Uterus (tissue), 4 donors: ENCODE results near the gene TMEM200A. TPM values are rescaled to one million over a fixed set of nuclear protein-coding genes. Genes with fewer than 3 reads are reported as not detected.

Experiments used
- DNase-seq, 2 donors: peaks; one replicate each; pipeline ENCODE4 v3.0.0-alpha.2; 2019 to 2020
- H3K27ac ChIP-seq, 2 donors: fragments of 200-600 bp; sonication (generic); 1 replicate in 1 of 2; 2 replicates in 1 of 2; pipeline ENCODE4 v1.5.1; 2016 to 2018
- H3K27me3 ChIP-seq, 2 donors: fragments of 200-600 bp; sonication (generic); one replicate each; pipeline ENCODE4 v1.5.1; 2018 to 2019; ENCODE audit warnings: control low read depth in 1 of 2
- H3K36me3 ChIP-seq, 2 donors: fragments of 200-600 bp; sonication (generic); one replicate each; pipeline ENCODE4 v1.5.1; 2019; ENCODE audit warnings: control low read depth in 1 of 2
- H3K4me1 ChIP-seq, 2 donors: fragments of 200-600 bp; sonication (generic); one replicate each; pipeline ENCODE4 v1.5.1; 2018 to 2019; ENCODE audit warnings: control low read depth in 1 of 2
- H3K4me3 ChIP-seq, 2 donors: fragments of 200-600 bp; sonication (generic); 1 replicate in 1 of 2; 2 replicates in 1 of 2; pipeline ENCODE4 v1.5.1; 2018 to 2019; ENCODE audit warnings: mild to moderate bottlenecking in 1 of 2
- H3K9me3 ChIP-seq, 2 donors: fragments of 200-600 bp; sonication (generic); one replicate each; pipeline ENCODE4 v1.5.1; 2019; ENCODE audit warnings: control low read depth in 1 of 2
- CTCF ChIP-seq, 4 experiments: fragments of 200-600 bp in 2 of 4; fragments of 450-650 bp in 2 of 4; sonication (generic) in 2 of 4; IDR thresholded peaks; one replicate each; pipeline ENCODE4 v1.5.1; 2016 to 2019; ENCODE audit warnings: antibody characterized with exemption in 4 of 4, mild to moderate bottlenecking in 2 of 4, moderate library complexity in 1 of 4
- POLR2A ChIP-seq, 2 donors: fragments of 450-650 bp; IDR thresholded peaks; one replicate each; pipeline ENCODE4 v1.6.1; 2016; ENCODE audit warnings: antibody characterized with exemption in 2 of 2, mild to moderate bottlenecking in 1 of 2, moderate library complexity in 1 of 2
- intact Hi-C: fragments of 100-400 bp; cut with DNase I; formaldehyde crosslinking; loops from one replicate; pipeline ENCODE4 v1.15.1; 2023; ENCODE audit warnings: low total_unique reads
- total RNA-seq, 4 donors: library from RNA; depleted of rRNA in 3 of 4; stranded (reverse); fragments of >200 nt in 3 of 4; gene quantifications; one replicate each; pipeline versions ENCODE4 v1.1.0 to v1.2.4, GENCODE V29; 2014 to 2023
- donor health status: DM: yes; HTN: yes; CAD: no.

TMEM200A gene
- total RNA-seq, 4 donors from 2014 or later: 20.9 to 27.9 (median 23.1) TPM

GRCh38 chr6:130460934-130461333 is 95.1 kb downstream of the TMEM200A start:
- H3K27me3 ChIP-seq: no peaks in the 10 kb centered on the region
- H3K27ac ChIP-seq: no peak overlapping the region
- H3K9me3 ChIP-seq: no peaks in the 10 kb centered on the region
- no peak for TF ChIP-seq POLR2A (IDR thresholded peaks at IDR 0.05)
- TF ChIP-seq CTCF (IDR thresholded peaks at IDR 0.05): no peak
- no peak for DNase-seq
- H3K4me3 ChIP-seq: no peak overlapping the region
- no peaks in the 10 kb centered on the region for H3K36me3 ChIP-seq
- H3K4me1 ChIP-seq: no peaks in the 10 kb centered on the region
- intact Hi-C loops: no loop called here

DNA sequence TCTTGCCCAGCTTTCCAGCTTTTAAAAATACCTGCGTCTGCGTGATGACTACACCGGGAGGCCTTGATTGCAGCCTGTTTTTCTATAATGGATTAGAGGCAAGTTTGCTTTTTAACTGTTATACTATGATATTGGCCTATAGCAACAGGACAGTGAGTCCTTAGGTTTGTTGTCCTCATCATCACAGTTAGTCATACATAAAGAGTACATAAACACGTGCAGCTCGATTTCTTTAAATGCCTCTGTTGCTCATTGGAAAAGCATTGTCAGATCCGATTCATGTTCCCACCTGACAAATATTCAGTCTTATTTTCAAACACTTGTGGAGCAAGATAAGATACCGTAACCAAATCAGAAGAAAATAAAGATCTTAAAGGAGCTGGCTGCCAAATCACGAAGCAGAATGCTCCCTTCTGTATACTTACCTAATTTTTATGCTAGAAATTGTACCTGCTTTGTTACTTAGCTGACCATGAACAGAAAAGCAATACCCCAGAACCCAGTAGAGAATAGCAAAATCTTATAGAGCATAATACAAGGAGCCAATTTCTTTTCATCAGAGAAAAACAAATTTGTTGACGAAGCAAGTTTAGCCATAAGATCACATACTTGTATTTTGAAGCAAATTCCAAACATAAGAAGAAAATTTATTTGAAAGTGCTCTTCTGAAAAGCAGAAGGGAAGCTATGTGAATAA is 100.4 kb downstream of the TMEM200A start:
- no peaks in the 10 kb centered on the region for H3K36me3 ChIP-seq
- intact Hi-C loops: no loop called here
- H3K27ac ChIP-seq: no peak overlapping the region
- no peaks in the 10 kb centered on the region for H3K4me1 ChIP-seq
- no peaks in the 10 kb centered on the region for H3K27me3 ChIP-seq
- TF ChIP-seq CTCF (IDR thresholded peaks at IDR 0.05) (no peak), POLR2A (IDR thresholded peaks at IDR 0.05) (no peak)
- H3K4me3 ChIP-seq: no peak overlapping the region
- H3K9me3 ChIP-seq: no peaks in the 10 kb centered on the region
- DNase-seq: no peak

DNA sequence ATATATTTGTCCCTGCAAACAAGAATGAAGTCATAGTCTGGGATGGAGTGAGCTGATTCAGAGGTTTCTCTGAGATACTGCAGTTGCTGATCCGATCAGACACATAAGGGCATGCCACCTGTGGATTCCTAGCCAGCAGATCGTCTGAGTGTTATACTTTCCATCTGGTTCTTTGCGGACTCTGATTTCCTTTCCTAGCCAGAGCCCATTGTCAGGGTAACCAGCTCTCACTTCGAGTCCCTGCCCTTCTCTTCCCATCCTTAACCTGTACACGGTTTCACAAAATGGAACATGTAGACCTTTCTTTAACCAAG is 100.9 kb downstream of the TMEM200A start:
- H3K4me3 ChIP-seq: no peak overlapping the region
- H3K4me1 ChIP-seq: no peaks in the 10 kb centered on the region
- no peak for DNase-seq
- H3K36me3 ChIP-seq: no peaks in the 10 kb centered on the region
- H3K27ac ChIP-seq: no peak overlapping the region
- no peaks in the 10 kb centered on the region for H3K27me3 ChIP-seq
- no peaks in the 10 kb centered on the region for H3K9me3 ChIP-seq
- TF ChIP-seq POLR2A (IDR thresholded peaks at IDR 0.05) (no peak), CTCF (IDR thresholded peaks at IDR 0.05) (no peak)
- intact Hi-C loops: no loop called here

DNA sequence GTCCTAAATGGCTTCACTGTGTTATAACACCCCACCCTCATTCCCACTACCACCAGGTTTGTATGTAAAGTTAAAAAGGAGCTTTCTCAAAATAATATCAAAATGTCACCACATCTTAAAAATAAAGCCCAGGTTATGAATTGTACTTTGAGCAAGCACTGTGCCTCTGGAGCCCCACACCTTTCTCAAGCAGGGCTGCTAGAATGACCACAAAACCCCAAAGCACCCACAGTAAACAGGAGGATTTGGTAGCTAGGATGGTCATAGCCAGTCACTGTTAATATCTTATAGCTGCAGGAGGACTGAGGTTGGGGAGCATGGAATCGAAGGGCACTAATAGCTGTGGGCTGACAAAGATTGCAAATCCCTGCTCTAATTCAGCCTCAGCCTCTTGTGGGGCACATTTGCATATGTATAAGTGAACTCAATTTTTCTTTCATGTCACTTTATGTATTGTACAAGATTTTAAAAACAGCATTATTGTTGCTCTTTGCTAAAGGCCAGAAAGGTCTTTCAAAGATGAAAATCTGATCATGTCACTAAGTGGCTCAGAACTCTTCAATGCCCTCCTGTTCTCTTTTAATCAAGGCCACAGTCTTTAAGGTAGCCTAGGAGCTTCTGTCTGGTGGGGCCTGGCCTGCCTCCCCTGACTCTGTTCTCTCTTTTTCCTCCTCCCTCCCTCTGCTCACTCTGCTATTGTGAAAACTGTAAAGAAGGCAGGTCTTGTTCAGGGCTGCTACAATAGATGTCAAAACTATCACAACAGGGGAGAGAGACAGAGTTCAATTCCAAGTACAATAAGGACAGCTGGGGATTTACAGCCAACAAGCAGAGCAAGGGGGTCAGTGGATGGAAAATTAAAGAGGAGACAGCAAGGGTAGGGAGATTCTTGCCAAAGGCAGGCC is 101.6 kb downstream of the TMEM200A start:
- no peak overlapping the region for H3K4me3 ChIP-seq
- H3K27me3 ChIP-seq: no peaks in the 10 kb centered on the region

More for the DNA sequence above, 101.6 kb downstream of the TMEM200A start:
- Histone ChIP-seq H3K9me3 (no peaks in the 10 kb centered on the region), H3K4me1 (no peaks in the 10 kb centered on the region), H3K27ac (no peak overlapping the region), H3K36me3 (no peaks in the 10 kb centered on the region)
- TF ChIP-seq POLR2A (IDR thresholded peaks at IDR 0.05) (no peak), CTCF (IDR thresholded peaks at IDR 0.05) (no peak)
- intact Hi-C loops: no loop called here
- DNase-seq: no peak
